Adipose tissue (tissue), 3 donors: ENCODE data around the gene ELMOD1. TPM values are rescaled to one million over a fixed set of nuclear protein-coding genes. Genes with fewer than 3 reads are reported as not detected.

ENCODE experiments used
- H3K27ac ChIP-seq: one replicate; pipeline ENCODE4 v1.5.1; 2013; ENCODE audit warnings: low read depth, low read length
- WGBS, 3 donors: extraction: QIAGEN DNeasy Blood & Tissue Kit; methylation state at CpG; one replicate each; pipeline ENCODE4 v1.1.7; 2013; 5-methylcytosine and 5-hydroxymethylcytosine counted together
- polyA plus RNA-seq, 3 donors: library from polyadenylated mRNA; stranded (reverse); fragments of 200-250 nt; gene quantifications; one replicate each; pipeline ENCODE4 v1.2.3, GENCODE V29; 2013
- donor health status: healthy with polysubstance abuse.
- donor health status: Bipolar disorder and iron deficiency.
- donor health status: healthy.

Gene ELMOD1
- polyA plus RNA-seq, 3 donors: 0.02 to 0.19 TPM; not detected in 1

- H3K27ac ChIP-seq: no peak overlapping the region
- WGBS, 3 donors: 22 to 62% (median 42%) methylated on average over 1 of the region's 1 CpG
Measured at GRCh38 chr11:107621081-107621480, 30.1 kb downstream of the ELMOD1 start.

DNA sequence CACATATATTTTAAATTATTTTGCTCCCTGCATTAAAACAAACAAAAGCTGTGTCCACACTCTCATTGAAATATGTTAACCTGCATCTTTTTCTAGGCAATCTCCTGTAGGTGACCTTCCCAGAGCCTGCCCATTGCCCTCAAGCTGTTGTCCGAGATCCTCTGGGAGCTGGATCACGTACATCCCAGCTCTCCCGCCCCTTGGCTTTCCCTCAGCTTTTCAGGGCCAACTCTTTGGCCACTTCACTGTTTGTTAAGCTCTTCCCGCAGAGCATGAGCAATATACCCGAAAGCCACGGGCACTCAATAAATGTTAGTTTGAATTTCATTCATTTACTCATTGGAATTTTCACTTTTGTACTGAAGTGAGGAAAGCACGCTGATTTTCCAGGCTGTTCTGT, 32.2 kb downstream of the ELMOD1 start:
- H3K27ac ChIP-seq: no peak overlapping the region
- 60 to 77% (median 69%) methylated on average over 7 of the region's 7 CpGs for WGBS, 3 donors

DNA sequence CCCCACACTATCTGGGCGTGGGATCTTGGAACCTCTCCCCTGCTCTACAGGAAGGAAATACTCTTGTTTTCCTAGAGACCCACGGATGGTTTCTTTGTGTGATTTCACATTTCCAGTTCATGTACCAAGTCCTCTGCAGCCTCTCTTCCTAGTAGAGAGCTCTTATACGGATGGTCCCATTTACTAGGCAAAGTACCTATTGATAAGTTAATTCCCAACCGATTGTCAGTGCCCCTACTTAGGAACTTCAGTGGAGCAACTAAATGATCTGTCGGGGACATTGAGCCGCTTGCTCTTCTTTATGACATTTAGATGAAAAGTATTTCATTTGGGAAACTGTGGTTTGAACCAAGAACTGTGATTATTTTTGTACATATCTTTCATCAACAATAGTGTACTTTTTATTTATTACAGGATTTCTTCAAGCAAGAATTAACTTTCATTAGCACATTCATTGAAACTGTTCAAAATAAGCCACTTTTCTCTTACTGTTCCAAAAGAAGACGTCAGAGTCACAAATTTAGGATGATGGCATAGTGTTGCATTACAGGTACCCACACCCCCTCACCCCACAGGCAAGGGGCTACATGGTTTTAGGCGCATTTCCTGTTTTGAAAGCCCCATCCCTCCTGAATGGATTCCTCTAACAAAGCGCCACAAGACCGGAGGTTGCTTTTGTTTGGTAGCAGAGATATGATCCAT, 34.2 kb downstream of the ELMOD1 start:
- H3K27ac ChIP-seq: no peak overlapping the region
- WGBS, 3 donors: 41 to 51% (median 46%) methylated on average over 10 of the region's 10 CpGs

DNA sequence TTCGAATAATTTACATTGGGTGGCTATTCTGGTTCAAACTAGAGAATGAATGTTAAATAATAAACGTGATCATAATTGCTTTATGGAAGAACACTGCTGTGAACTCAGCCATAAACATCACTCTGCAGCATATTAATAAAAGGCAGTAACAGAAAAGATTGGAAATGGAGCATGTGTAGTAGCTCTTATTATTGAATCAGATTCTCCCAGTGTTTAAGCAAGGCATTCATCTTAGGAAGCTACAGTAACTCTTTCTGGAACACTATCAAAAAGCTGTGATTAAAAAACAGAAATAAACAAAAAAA, 34.7 kb downstream of the ELMOD1 start:
- H3K27ac ChIP-seq: no peak overlapping the region
- 30 to 37% (median 34%) methylated on average over 2 of the region's 2 CpGs for WGBS, 3 donors

DNA sequence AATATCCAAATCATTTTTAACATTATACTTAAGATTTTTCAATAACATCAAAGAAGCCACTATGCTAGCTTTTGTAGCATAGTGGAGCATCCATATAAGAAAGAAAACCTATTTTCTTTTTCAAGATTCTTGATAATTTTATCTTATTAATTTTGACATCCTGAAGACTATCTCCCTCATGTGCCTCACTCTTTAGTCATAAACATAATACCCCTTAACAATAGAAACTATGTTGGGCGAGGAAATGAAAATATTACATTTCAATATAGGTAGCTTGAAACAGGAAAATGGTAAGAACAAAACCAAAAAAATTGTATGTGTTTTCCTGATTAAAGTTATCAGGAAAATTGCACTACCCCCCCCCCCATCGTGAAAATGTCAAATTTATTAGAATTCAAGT, 40.1 kb downstream of the ELMOD1 start:
- WGBS, 3 donors: 68 to 78% (median 75%) methylated on average over 2 of the region's 2 CpGs
- no peak overlapping the region for H3K27ac ChIP-seq

GRCh38 chr11:107631931-107632330, 41.0 kb downstream of the ELMOD1 start:
- no peak overlapping the region for H3K27ac ChIP-seq
- 74 to 90% (median 76%) methylated on average over 2 of the region's 2 CpGs for WGBS, 3 donors

- no peak overlapping the region for H3K27ac ChIP-seq
- 92 to 95% (median 92%) methylated on average over 2 of the region's 2 CpGs for WGBS, 3 donors
Measured at GRCh38 chr11:107646783-107647182, 55.8 kb downstream of the ELMOD1 start.

DNA sequence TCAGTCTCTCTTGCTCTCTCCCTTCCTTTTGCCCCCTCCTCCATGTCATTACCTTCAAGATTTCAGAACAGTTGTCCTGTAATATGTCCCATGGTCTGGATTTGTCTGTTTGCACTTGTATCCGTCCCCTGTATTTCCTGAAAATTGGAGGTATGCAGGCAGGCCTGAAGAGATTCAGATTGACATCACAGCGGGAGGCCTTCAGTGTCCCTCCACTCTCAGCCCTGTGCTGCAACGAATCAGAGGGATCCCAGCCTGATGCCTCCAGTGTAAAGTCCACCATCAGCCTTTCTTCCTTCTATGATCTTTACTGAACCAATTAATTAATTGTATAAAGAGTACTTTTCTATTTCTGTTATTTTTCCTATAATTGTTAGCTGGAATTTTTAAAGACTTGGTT, 57.3 kb downstream of the ELMOD1 start:
- 55 to 76% (median 68%) methylated on average over 3 of the region's 3 CpGs for WGBS, 3 donors
- H3K27ac ChIP-seq: no peak overlapping the region

DNA sequence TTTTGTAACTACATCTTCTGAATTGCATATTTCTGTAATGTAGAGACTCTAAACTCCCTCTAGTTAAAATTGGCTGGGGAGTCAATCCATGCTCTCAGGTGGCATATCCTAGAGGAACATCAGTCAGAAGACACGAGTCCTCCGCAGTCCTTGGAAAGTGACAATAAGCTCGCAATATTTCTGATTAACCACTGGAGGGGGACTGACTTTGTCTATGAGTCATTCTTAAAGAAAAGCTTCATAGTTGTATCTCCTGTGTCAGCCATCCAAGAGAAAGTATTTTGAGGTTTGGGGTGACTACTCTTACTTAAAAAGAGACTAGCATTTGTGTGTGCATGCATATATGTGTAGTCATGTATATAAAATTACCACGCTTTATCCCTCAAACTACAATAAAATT, 60.7 kb downstream of the ELMOD1 start:
- WGBS, 3 donors: 76% methylated on average over 4 of the region's 4 CpGs
- H3K27ac ChIP-seq: no peak overlapping the region

DNA sequence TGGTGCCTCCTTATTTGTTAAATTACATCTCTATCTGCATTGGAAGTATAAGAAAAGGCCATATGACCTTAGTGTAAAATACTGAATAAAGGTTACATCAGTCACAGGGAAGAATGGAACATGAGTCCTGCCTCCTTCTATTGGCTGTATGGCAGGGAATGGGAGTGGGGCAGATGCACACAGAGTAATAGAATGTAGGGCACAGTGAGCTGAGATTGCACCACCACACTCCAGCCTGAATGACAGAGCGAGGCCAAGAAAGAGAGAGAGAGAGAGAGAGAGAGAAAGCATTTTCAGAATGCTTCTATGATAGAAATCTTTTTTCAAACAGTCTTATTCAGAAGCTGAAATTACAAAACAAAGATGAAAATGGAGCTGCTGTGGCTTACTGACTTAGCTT, 62.1 kb downstream of the ELMOD1 start:
- 64 to 85% (median 68%) methylated on average over 1 of the region's 1 CpG for WGBS, 3 donors

GRCh38 chr11:107655602-107656001, 64.7 kb downstream of the ELMOD1 start:
- no peak overlapping the region for H3K27ac ChIP-seq
- WGBS, 3 donors: 45 to 62% (median 48%) methylated on average over 4 of the region's 4 CpGs

More for the DNA sequence above, 62.1 kb downstream of the ELMOD1 start:
- H3K27ac ChIP-seq: no peak overlapping the region

DNA sequence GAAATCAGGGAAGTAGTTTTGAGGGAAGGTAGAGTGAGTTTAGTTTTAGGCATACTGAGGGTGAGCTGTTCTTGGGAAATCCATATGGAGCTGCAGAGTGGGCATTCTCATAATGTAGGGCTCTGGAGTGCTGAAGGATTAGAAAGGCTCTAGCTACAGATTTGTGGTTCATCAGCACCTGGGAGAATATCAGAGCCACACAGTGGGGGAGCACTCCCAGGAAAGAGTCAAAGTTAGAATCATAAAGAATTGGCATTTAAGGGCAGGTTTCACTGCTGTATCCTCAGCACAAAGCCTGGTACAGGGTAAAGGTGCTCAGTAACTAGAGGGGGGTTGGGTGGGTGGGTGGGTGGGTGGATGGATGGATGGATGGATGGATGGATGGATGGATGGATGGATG, 68.4 kb downstream of the ELMOD1 start:
- H3K27ac ChIP-seq: no peak overlapping the region

GRCh38 chr11:107660066-107660465, 69.1 kb downstream of the ELMOD1 start:
- H3K27ac ChIP-seq: no peak overlapping the region
- 83 to 92% (median 90%) methylated on average over 3 of the region's 3 CpGs for whole genome bisulfite sequencing, 3 donors

GRCh38 chr11:107661656-107662055, 70.7 kb downstream of the ELMOD1 start:
- H3K27ac ChIP-seq: no peak overlapping the region
- WGBS, 3 donors: 70 to 92% (median 92%) methylated on average over 1 of the region's 1 CpG

DNA sequence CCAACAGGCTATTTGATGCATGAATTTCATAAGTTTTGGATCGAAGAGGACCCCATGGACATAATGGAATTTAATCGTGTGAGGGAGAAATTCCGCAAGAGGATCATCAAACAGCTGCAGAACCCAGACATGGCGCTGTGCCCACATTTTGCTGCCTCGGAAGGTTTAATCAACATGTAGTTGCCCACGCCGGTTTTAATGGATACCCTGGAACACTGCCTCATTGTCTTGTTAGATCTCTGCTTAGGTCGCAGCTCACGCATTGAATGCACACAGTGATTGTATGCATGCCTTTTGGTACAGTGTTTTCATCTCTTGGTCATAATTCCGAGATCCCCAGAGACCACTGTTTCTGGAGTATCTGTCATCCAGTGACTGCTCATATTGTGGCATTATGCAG, 74.1 kb downstream of the ELMOD1 start:
- 52 to 76% (median 74%) methylated on average over 10 of the region's 10 CpGs for WGBS, 3 donors
- H3K27ac ChIP-seq: no peak overlapping the region

- H3K27ac ChIP-seq: no peak overlapping the region
- 55 to 68% (median 67%) methylated on average over 8 of the region's 8 CpGs for WGBS, 3 donors
Measured at GRCh38 chr11:107666911-107667613, 76.1 kb downstream of the ELMOD1 start.

DNA sequence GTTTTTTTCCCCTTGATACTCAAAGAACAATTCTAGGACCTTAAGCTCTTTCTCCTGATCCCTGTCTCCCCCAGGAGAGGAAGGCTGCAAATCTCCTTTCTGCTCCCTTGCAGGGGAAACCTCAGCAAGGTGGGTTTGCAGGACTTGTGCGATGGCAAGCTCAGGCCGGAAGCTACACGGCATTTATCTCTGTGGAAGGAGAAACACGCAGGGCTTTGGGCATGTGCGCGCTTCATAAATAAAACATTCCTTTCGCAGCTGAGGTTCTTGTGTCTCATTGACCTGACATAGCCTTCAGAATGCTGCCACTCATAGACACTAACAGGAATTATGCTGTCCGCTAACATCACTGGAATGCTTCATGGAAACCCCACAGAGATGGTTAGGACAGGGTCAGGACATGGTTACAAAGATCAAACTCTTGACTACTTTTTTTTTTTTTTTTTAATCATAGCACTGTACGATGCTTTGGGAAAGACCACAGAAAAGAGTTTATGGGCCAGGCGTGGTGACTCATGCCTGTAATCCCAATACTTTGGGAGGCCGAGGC, 78.3 kb downstream of the ELMOD1 start:
- WGBS, 3 donors: 87% methylated on average over 11 of the region's 11 CpGs
- no peak overlapping the region for H3K27ac ChIP-seq

DNA sequence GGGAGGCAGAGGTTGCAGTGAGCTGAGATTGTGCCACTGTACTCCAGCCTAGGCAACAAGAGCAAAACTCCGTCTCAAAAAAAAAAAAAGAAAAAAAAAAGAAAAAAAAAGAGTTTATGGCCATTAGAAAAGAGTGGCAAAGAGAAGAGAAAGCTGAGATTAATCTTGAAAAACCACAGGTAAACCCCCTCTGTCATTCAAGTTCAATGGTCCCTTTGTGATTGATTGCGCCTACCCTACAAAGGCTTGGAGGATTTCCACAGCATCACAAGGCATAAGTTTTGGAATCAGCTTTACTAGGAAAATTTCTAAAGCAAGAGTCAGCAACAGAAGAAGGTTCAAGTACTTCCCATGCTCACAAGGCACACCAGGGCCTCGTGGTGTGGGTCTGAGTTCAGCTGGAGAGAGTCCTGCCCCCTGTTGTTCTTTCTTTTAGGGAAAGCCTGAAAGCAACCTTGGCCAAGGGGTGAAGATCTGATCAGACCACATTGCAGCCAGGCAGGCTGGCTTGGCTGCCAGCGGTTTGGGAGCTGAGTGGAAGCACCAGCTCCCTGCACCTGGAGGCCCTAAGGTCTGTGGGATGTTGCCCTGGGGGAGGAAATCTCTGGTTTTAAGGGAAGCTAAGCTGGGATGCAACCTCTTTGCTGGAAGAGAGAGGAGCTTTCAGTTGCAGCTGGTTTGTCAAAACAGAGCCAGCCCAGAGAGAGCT, 79.1 kb downstream of the ELMOD1 start:
- 62 to 69% (median 66%) methylated on average over 4 of the region's 4 CpGs for WGBS, 3 donors
- no peak overlapping the region for H3K27ac ChIP-seq

DNA sequence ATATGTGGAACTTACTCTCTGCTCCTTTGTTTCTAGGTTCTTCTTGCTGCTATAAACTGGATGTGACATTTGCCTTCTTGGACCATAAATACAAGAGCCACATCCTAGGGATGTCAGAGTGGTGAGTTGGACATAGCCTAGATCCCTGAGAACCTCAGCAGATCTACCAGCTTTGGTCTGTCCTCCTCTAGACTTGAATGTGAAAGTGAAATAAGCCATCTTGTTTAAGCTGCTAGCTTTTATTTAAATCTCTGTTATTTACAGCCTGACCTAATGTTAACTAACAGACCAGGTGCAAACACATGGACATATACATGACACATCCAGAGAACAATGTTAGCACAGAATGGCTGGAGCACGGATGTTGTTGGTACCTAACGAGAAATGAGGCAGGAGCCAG, 85.0 kb downstream of the ELMOD1 start:
- WGBS, 3 donors: 61 to 76% (median 67%) methylated on average over 2 of the region's 2 CpGs

More for the DNA sequence above, 85.0 kb downstream of the ELMOD1 start:
- H3K27ac ChIP-seq: no peak overlapping the region
